ENCODE data around the gene RCAN3. TPM values are rescaled to one million over a fixed set of nuclear protein-coding genes. Genes with fewer than 3 reads are reported as not detected.

The RCAN3 gene
- total and polyA plus RNA-seq, 9 of the 15 experiments (the other 6 are each of a cell fraction or from before 2014, with no cell fraction given): 0.10 to 1.4 (median 0.43) TPM

DNA sequence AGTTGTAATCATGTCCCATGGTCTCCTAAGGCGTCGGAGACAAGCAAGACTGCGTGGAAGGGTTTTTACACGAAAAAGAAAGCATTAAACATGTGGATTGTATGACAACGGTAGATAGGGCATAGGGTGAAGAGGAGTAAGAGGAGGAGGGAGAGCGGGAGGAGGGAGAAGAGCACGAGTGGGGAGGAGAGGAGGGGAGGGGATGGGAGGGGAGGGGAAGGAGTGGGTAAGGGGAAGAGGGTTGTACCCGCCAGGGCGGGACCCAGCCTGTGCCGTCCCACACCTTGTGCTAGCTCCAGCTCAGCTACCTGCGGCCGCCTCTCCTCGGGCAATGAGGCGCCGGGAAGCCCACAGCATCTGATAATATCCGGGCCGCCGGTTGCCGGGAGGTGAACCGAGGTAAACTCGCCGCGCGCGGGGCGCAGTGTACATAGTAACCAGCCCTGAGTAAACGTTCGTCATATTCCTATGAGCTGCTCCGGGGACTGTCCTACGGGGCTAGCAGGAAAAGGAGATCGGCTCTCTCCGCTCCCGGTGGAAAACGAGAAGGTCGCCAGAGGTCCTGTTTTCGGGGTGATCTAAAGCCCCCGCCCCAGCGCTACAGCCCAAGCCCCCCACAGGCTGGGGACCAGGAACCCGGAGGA, 449 bp upstream of the RCAN3 start (continued):
- TF ChIP-seq, protein P1, sequence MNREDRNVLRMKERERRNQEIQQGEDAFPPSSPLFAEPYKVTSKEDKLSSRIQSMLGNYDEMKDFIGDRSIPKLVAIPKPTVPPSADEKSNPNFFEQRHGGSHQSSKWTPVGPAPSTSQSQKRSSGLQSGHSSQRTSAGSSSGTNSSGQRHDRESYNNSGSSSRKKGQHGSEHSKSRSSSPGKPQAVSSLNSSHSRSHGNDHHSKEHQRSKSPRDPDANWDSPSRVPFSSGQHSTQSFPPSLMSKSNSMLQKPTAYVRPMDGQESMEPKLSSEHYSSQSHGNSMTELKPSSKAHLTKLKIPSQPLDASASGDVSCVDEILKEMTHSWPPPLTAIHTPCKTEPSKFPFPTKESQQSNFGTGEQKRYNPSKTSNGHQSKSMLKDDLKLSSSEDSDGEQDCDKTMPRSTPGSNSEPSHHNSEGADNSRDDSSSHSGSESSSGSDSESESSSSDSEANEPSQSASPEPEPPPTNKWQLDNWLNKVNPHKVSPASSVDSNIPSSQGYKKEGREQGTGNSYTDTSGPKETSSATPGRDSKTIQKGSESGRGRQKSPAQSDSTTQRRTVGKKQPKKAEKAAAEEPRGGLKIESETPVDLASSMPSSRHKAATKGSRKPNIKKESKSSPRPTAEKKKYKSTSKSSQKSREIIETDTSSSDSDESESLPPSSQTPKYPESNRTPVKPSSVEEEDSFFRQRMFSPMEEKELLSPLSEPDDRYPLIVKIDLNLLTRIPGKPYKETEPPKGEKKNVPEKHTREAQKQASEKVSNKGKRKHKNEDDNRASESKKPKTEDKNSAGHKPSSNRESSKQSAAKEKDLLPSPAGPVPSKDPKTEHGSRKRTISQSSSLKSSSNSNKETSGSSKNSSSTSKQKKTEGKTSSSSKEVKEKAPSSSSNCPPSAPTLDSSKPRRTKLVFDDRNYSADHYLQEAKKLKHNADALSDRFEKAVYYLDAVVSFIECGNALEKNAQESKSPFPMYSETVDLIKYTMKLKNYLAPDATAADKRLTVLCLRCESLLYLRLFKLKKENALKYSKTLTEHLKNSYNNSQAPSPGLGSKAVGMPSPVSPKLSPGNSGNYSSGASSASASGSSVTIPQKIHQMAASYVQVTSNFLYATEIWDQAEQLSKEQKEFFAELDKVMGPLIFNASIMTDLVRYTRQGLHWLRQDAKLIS (CRISPR knock-in tag; IDR thresholded peaks at IDR 0.05): no peak
- TF ChIP-seq, protein P2, sequence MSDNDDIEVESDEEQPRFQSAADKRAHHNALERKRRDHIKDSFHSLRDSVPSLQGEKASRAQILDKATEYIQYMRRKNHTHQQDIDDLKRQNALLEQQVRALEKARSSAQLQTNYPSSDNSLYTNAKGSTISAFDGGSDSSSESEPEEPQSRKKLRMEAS (CRISPR knock-in tag; IDR thresholded peaks at IDR 0.05): no peak
- TF ChIP-seq, protein P3, sequence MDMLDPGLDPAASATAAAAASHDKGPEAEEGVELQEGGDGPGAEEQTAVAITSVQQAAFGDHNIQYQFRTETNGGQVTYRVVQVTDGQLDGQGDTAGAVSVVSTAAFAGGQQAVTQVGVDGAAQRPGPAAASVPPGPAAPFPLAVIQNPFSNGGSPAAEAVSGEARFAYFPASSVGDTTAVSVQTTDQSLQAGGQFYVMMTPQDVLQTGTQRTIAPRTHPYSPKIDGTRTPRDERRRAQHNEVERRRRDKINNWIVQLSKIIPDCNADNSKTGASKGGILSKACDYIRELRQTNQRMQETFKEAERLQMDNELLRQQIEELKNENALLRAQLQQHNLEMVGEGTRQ (CRISPR knock-in tag; IDR thresholded peaks at IDR 0.05): no peak
- TF ChIP-seq MAFF (IDR thresholded peaks at IDR 0.05; ENCODE audit: low read length) (no peak), HMGN3 (IDR thresholded peaks at IDR 0.05; ENCODE audit: borderline replicate concordance, extremely low read depth, insufficient read length, low read depth, low read length) (peak; percentile 78), POLR2G (IDR thresholded peaks at IDR 0.05; ENCODE audit: low read depth, low read length) (peak; percentile 62), EP300 (IDR thresholded peaks at IDR 0.05; ENCODE audit: low read length) (peak; percentile 53; the same call in 1 of the 2 replicates), PHTF2 (CRISPR knock-in tag; IDR thresholded peaks at IDR 0.05) (no peak), GTF2E2 (tag; IDR thresholded peaks at IDR 0.05) (peak; percentile 57; the same call in 1 of the 2 replicates), PRMT5 (CRISPR knock-in tag; IDR thresholded peaks at IDR 0.05) (no peak), ZZZ3 (IDR thresholded peaks at IDR 0.05) (no peak), SMARCE1 (IDR thresholded peaks at IDR 0.05) (peak; percentile 56)
- TF ChIP-seq, protein P4, sequence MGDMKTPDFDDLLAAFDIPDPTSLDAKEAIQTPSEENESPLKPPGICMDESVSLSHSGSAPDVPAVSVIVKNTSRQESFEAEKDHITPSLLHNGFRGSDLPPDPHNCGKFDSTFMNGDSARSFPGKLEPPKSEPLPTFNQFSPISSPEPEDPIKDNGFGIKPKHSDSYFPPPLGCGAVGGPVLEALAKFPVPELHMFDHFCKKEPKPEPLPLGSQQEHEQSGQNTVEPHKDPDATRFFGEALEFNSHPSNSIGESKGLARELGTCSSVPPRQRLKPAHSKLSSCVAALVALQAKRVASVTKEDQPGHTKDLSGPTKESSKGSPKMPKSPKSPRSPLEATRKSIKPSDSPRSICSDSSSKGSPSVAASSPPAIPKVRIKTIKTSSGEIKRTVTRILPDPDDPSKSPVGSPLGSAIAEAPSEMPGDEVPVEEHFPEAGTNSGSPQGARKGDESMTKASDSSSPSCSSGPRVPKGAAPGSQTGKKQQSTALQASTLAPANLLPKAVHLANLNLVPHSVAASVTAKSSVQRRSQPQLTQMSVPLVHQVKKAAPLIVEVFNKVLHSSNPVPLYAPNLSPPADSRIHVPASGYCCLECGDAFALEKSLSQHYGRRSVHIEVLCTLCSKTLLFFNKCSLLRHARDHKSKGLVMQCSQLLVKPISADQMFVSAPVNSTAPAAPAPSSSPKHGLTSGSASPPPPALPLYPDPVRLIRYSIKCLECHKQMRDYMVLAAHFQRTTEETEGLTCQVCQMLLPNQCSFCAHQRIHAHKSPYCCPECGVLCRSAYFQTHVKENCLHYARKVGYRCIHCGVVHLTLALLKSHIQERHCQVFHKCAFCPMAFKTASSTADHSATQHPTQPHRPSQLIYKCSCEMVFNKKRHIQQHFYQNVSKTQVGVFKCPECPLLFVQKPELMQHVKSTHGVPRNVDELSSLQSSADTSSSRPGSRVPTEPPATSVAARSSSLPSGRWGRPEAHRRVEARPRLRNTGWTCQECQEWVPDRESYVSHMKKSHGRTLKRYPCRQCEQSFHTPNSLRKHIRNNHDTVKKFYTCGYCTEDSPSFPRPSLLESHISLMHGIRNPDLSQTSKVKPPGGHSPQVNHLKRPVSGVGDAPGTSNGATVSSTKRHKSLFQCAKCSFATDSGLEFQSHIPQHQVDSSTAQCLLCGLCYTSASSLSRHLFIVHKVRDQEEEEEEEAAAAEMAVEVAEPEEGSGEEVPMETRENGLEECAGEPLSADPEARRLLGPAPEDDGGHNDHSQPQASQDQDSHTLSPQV (IDR thresholded peaks at IDR 0.05): no peak
- TF ChIP-seq, protein P5, sequence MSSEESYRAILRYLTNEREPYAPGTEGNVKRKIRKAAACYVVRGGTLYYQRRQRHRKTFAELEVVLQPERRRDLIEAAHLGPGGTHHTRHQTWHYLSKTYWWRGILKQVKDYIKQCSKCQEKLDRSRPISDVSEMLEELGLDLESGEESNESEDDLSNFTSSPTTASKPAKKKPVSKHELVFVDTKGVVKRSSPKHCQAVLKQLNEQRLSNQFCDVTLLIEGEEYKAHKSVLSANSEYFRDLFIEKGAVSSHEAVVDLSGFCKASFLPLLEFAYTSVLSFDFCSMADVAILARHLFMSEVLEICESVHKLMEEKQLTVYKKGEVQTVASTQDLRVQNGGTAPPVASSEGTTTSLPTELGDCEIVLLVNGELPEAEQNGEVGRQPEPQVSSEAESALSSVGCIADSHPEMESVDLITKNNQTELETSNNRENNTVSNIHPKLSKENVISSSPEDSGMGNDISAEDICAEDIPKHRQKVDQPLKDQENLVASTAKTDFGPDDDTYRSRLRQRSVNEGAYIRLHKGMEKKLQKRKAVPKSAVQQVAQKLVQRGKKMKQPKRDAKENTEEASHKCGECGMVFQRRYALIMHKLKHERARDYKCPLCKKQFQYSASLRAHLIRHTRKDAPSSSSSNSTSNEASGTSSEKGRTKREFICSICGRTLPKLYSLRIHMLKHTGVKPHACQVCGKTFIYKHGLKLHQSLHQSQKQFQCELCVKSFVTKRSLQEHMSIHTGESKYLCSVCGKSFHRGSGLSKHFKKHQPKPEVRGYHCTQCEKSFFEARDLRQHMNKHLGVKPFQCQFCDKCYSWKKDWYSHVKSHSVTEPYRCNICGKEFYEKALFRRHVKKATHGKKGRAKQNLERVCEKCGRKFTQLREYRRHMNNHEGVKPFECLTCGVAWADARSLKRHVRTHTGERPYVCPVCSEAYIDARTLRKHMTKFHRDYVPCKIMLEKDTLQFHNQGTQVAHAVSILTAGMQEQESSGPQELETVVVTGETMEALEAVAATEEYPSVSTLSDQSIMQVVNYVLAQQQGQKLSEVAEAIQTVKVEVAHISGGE (CRISPR knock-in tag; IDR thresholded peaks at IDR 0.05): 0 out of 6 replicates have a peak, but pooled peaks of 1 of the 3 experiments have one; percentile 40

Data from K562 (cell line).